GM19372 (cell line): Measurements from ENCODE around the gene SLC24A4.
A peak's percentile ranks its signal among the peaks of the same experiment; 100 is the strongest.
"Not testable (repeated sequence)": the region's sequence is repeated elsewhere in the genome, so short reads cannot be mapped to it uniquely, and the experiment has no call there.

Experiments
- ATAC-seq: cut with Tn5 transposase; IDR thresholded peaks from one replicate; pipeline ENCODE4 v1.9.1; 2021; ENCODE audit warnings: mild to moderate bottlenecking, low read depth, moderate library complexity; ENCODE audit not compliant: unreplicated experiment

The SLC24A4 gene

GRCh38 chr14:92532490-92533163 lies 209.7 kb downstream of the SLC24A4 start:
- ATAC-seq = no peak

DNA sequence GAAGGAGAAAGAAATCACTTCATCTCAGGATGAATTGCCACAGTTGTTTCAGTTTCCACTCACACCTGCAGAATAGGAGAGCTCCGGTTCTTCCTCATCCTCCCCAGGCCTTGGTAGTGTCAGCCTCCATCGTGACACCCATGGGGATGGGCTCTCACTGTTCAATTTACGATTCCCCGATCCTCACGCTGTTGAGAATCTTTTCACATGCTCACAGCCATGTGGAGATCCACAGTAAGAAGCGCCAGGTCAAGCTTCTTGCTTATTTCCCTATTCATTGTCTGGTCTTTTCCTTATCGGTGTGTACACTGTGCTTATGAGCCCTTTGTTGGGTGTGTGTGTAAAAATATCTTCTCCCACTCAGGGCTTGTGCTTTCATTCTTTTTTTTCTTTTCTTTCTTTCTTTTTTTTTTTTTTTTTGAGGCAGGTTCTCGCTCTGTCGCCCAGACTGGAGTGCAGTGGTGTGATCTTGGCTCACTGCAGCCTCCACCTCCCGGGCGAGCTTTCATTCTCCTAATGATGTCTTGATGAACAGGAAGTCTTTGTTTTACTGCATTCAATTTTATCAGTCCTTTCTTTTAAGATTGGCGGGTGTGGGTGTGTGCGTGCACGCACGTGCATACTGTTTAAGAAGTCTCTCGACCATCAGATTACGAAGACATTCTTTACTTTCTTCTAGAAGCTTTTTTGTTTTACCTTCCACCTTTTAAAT lies 212.1 kb downstream of the SLC24A4 start:
- ATAC-seq = no peak

- ATAC-seq = not testable (repeated sequence)
These were observed 213.3 kb downstream of the SLC24A4 start for GRCh38 chr14:92536231-92536630.

DNA sequence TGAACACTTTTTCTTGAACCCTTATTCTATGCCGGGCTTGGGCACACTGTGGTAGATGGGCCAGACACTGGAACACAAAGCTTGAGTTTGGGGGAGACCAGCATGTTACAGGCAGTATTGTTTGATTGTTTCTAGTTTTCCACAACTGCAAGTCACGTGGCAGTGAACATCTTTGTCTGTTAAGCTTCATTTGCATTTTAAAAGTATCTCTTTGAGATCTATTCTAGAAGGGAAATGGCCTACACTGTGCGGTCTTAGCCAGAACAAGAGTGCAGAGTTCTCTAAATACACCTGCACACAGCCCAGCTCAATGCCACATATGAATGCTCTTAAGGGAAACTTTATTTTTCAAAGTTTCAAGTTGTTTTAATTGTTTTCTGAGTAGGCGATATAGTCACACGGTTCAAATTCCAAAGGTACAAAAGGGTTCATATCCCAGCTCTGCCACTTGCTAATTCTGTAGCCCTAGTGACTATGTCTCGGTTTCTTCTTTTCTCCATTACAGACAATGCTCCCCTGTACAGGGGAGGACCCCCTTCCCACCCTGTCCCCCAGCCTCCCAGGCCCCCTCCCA lies 215.5 kb downstream of the SLC24A4 start:
- ATAC-seq = peak; percentile 53

DNA sequence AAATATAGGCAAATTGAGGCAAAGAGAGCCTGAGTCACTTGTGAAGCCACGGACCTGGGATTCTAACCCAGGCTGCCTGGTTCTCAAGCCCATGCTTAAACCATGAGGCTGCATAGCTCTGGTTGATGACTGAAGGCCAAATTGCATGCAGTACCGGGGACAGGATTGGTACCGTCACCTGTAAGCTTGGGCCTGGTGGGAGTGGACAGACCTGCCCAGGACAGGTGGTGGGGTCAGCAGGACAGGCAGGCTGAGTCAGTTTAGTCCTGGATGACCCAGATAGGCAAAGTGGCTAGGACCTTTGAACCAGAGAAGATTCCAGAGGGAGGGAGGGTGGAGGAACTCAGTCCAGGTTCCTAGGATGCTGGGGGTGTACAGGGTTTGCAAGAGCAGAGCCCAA lies 216.5 kb downstream of the SLC24A4 start:
- ATAC-seq = no peak

DNA sequence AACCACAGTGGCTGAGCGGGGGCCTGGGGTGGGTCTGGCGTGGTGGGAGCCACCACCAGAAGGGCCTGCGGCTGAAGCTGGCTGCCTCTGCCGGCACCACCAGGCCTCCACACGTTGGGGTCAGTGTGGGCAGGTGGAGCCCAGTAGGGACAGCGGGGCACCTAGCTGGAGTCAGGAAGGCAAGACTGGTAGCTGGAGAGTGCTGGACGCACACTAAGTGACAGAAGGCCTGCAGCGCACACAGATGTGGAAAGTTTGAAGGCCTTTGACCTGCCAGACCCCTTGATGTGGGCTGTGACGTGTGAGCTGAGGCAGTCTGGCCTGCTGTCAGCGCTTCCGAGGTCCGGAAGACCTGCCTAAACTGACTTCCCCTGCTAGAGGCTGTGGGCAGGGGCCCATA lies 216.9 kb downstream of the SLC24A4 start:
- ATAC-seq = no peak

DNA sequence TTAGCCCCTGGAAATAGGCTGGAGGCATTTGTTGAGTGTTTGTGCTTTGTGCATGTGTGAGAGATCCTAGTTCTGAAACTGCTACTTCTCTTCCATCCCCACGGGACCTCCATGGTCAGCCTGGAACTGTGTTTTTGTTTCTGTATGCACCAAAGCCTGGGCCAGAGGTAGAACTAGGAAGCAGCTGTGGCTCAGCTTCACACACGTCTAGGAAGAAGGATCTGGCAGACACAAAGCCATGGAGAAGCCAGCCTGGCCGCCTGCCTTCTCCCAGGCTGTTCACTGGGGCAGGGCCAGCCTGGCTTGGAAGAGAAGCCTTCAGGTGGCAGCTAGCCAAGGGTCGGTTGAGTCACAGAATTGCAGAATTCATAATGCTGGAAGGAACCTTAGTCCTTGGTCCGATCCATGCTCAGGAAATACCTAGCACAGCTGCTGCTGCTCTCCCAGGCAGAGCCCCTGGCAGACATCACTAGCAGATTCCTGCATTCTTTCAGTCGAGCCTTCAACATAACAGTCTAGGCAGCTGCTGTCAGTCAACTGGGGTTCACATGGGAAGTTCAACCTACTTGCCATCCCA lies 217.6 kb downstream of the SLC24A4 start:
- ATAC-seq = no peak

- no peak for ATAC-seq
These were observed 220.0 kb downstream of the SLC24A4 start for GRCh38 chr14:92542766-92543554.

DNA sequence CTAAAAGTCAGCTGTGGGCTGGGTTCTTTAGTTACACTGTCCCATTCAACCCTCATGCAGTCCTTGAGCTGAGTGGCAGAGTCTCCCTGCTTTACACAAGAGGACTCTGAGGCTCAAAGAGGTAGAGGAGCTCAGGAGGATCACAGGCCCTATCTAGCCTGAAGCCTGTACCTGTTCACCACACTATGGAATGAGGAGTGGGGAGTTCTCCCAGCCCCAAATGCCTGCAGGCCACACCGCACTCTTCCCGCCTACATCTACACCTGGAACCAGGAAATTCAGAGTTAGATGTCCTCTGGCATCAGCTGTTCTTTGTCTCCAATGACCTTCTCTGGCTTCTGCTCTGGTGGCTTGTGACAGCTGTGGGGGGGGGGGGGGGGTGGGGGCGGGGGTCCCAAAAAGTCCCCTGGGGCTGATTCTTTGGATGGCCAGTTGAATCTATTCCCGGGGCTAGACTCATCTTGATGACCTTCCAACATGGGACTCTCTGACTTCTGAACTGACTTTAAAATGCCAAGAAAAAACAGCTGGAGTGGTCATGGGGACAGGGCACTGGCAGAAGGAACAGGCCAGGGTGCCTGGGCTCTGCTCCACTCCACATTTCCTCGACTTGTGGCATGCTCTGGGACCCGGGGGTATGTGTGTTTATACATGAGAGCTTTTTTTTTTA lies 221.2 kb downstream of the SLC24A4 start:
- no peak for ATAC-seq

GRCh38 chr14:92546347-92547053 lies 223.5 kb downstream of the SLC24A4 start:
- no peak for ATAC-seq

DNA sequence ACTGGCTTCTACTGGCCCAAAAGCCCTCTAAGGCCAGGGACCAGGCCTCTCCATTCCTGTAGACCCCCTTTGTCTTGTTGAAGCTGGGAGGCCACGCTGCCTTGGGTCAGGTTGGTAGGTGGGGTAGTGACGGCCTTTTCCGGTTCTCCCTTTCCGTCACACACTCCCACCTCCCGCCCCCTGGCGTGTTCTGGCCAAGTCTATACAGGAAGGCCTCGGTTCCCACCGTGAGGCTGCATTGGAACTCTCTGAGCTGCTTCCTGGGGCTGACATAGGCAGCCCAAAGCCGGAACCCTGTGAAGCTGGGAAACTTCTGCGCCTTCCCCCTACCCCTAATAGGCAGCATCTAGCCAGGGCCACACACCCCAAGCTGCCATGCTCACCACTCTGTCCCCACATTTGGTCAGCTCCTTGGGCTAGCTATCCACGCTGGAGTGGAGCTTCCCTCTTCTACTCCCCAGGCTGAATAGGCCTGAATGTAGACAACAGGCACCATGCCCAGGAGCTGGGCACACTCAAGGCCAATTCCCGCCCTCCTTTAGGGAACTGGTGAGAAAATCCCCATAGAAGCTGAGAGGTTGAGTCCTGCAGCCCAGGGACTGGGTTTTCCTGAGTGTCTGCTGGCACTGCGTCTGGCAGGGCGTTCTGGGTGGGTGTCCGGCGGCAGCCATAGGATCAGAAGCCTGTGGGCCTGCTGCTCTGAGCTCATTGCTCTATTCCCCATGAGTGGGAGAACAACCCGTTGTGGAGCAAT lies 226.3 kb downstream of the SLC24A4 start:
- no peak for ATAC-seq

- no peak for ATAC-seq
These were observed 226.9 kb downstream of the SLC24A4 start for GRCh38 chr14:92549859-92550230.
